ENCODE results near the gene CHST11.

DNA sequence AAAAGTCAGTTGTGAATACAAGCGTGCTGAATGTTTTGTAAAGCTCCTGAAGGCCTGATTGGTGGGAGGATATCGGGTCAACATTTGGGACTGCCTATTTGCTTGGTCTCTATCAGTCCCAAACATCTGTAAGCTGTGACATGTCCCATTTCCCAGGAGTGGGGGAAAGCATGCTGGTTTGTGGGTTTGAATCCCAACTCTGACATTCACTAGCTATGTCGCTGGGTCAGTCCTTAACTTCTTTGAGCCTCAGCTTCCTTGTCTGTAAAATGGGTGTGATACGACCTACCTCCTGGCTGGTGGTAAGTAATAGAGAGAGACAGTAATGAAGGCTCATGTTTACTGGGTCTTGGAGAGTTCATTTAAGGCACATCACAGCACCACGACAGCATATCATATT is 136.7 kb downstream of the CHST11 start:
- TF ChIP-seq EZH2 (IDR thresholded peaks at IDR 0.05; ENCODE audit: borderline replicate concordance, low read depth, low read length, severe bottlenecking) (no peak), CTCF (IDR thresholded peaks at IDR 0.05; ENCODE audit: borderline replicate concordance, extremely low read depth, low read length, poor library complexity, severe bottlenecking) (no peak)

Measured in DND-41 (cell line).